KOPT-K1 (cell line): Measurements from ENCODE around the gene CAMSAP3.

ENCODE experiments used
- H3K27ac ChIP-seq: fragments of 200-600 bp; sonication (generic); 2 replicates; pipeline ENCODE4 v1.5.1; 2016; ENCODE audit warnings: antibody characterized with exemption, mild to moderate bottlenecking, low read depth, low read length; ENCODE audit not compliant: poor library complexity, severe bottlenecking
- H3K36me3 ChIP-seq: fragments of 200-600 bp; sonication (generic); 2 replicates; pipeline ENCODE4 v1.5.1; 2017; ENCODE audit warnings: antibody characterized with exemption, mild to moderate bottlenecking, low read length, moderate library complexity; ENCODE audit not compliant: insufficient read depth
- H3K9me3 ChIP-seq: fragments of 200-600 bp; sonication (generic); 2 replicates; pipeline ENCODE4 v1.5.1; 2017; ENCODE audit warnings: antibody characterized with exemption, low read length, mild to moderate bottlenecking; ENCODE audit not compliant: insufficient read depth, poor library complexity, severe bottlenecking

CAMSAP3 gene, protein sequence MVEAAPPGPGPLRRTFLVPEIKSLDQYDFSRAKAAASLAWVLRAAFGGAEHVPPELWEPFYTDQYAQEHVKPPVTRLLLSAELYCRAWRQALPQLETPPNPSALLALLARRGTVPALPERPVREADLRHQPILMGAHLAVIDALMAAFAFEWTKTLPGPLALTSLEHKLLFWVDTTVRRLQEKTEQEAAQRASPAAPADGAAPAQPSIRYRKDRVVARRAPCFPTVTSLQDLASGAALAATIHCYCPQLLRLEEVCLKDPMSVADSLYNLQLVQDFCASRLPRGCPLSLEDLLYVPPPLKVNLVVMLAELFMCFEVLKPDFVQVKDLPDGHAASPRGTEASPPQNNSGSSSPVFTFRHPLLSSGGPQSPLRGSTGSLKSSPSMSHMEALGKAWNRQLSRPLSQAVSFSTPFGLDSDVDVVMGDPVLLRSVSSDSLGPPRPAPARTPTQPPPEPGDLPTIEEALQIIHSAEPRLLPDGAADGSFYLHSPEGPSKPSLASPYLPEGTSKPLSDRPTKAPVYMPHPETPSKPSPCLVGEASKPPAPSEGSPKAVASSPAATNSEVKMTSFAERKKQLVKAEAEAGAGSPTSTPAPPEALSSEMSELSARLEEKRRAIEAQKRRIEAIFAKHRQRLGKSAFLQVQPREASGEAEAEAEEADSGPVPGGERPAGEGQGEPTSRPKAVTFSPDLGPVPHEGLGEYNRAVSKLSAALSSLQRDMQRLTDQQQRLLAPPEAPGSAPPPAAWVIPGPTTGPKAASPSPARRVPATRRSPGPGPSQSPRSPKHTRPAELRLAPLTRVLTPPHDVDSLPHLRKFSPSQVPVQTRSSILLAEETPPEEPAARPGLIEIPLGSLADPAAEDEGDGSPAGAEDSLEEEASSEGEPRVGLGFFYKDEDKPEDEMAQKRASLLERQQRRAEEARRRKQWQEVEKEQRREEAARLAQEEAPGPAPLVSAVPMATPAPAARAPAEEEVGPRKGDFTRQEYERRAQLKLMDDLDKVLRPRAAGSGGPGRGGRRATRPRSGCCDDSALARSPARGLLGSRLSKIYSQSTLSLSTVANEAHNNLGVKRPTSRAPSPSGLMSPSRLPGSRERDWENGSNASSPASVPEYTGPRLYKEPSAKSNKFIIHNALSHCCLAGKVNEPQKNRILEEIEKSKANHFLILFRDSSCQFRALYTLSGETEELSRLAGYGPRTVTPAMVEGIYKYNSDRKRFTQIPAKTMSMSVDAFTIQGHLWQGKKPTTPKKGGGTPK

DNA sequence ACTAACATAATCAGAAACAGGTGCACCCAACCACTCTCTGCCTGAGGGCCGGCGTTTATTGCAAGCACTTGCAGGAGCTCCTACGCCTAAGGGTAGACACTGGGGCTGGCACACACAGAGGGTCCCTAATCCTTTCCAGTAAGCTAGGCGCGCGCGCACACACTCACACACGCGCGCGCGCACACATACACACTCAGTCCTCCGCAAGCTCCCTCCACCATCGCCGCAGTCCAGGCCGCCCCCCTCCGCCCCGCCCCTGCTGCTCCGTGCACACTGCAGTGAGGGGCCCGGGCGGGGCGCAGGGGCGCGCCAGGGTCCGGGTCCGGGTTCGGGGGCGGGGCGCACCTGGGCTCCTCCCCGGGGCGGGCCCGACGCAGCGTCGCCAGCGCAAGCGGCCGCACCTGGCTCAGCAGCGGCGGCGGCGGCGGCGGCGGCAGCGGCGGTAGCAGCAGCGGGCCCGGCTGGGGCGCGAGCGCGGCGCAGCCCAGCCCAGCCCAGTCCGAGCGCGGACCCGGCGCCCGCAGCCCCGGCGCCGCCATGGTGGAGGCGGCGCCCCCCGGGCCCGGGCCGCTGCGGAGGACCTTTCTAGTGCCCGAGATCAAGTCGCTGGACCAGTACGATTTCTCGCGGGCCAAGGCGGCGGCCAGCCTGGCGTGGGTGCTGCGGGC lies at the start of gene CAMSAP3:
Gene CAMSAP3, plus strand, starts transcription at position 398 of the 668 bp plus-strand sequence. Its CDS starts 140 bp downstream, at position 538.
- Histone ChIP-seq H3K27ac (no peak within 1 kb of the TSS), H3K36me3 (no peaks in the 10 kb centered on the region), H3K9me3 (no peaks in the 10 kb centered on the region)

DNA sequence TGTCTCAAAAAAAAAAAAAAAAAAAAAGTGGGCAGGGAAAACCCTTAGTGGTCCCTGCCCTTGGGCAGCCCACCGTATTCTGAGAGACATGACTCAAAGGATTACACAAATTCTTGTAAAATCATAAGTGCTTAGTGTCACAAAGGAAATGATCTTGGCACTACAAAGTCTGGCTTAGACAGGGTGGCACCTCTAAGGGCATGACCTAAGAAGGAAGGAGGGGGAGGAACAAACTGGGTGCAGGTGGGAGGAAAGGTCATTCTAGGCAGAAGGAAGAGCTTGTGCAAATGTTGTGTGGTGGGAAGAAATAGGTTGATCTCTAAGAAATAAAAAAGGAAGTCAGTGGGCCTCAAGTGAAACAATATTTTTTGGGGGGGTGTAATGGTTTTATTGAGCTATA lies 49.8 kb upstream of the CAMSAP3 start:
- H3K9me3 ChIP-seq: no peaks in the 10 kb centered on the region
- H3K36me3 ChIP-seq: peaks cover 26% of the 10 kb centered on the region
- H3K27ac ChIP-seq: no peak overlapping the region

DNA sequence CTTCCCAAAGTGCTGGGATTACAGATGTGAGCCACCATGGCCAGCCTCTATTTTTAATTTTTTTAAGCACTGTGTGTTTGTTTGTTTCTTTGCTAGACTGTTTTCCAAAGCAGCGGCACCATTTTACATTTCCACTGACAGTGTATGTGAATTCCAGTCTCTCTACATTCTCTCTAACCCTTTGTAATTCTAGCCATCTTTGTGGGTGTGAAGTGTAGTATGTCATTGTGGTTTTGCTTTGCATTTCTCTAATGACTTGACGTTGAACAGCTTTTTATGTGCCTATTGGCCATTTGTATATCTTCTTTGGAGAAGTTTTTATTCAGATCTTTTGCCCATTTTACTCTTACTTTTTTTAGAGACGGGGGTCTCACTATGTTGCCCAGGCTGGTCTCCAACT lies 48.5 kb upstream of the CAMSAP3 start:
- H3K9me3 ChIP-seq: no peaks in the 10 kb centered on the region
- no peak overlapping the region for H3K27ac ChIP-seq
- peaks cover 15% of the 10 kb centered on the region for H3K36me3 ChIP-seq

- Histone ChIP-seq H3K9me3 (no peaks in the 10 kb centered on the region), H3K27ac (no peak overlapping the region), H3K36me3 (no peaks in the 10 kb centered on the region; the same call in 1 of the 2 replicates)
Observed at GRCh38 chr19:7549429-7550148, 46.1 kb upstream of the CAMSAP3 start.

DNA sequence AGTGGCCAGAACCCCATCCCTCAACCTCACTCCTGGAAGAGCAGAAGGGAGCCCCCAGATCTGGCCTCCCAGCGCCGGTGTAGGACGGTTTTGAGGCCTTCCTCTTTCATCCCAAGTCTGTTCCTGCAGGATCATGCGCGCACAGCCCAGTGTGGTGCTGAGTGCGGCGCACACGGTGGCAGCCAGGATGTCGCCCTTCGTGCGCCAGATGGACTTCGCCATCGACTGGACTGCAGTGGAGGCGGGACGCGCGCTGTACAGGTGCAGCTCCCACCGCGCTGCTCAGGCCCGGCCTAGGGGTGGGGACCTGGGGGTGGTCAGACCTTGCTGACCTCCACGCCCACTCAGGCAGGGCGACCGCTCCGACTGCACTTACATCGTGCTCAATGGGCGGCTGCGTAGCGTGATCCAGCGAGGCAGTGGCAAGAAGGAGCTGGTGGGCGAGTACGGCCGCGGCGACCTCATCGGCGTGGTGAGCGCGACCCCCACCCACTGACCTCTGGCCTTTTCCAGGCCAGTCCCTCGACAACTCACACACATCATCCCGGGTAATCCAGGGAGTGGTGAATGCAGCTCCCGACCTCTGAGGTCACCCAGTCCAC lies 45.4 kb upstream of the CAMSAP3 start:
- Histone ChIP-seq H3K27ac (no peak overlapping the region), H3K9me3 (no peaks in the 10 kb centered on the region), H3K36me3 (no peaks in the 10 kb centered on the region; the same call in 1 of the 2 replicates)

- Histone ChIP-seq H3K9me3 (no peaks in the 10 kb centered on the region), H3K36me3 (peaks cover 7% of the 10 kb centered on the region; the same call in 1 of the 2 replicates), H3K27ac (no peak overlapping the region)
Observed at GRCh38 chr19:7550987-7551761, 44.5 kb upstream of the CAMSAP3 start.

DNA sequence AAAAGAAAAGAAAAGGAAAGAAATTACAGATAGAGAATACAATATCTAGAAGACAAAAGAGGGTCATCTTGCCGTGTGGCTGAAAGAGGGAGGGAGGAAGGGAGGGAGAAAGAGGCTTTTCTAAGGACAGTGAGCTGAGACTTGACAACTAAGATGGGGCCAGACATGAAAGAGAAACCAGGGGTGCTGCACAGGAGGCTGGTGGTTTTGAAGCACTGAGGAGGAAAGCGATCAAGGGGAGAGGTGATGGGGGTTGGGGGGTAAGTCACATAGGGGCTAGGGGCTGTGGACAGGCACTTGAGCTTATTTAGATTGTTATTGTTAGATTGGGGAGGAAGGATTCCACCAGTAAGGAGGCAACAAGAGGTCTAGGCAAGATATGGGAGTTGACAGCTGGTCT lies 42.9 kb upstream of the CAMSAP3 start:
- no peak overlapping the region for H3K27ac ChIP-seq
- no peaks in the 10 kb centered on the region for H3K9me3 ChIP-seq
- peaks cover 23% of the 10 kb centered on the region for H3K36me3 ChIP-seq

GRCh38 chr19:7554565-7554964 lies 41.1 kb upstream of the CAMSAP3 start:
- Histone ChIP-seq H3K36me3 (peaks cover 38% of the 10 kb centered on the region), H3K9me3 (no peaks in the 10 kb centered on the region), H3K27ac (no peak overlapping the region)

GRCh38 chr19:7554990-7555864 lies 40.4 kb upstream of the CAMSAP3 start:
- Histone ChIP-seq H3K27ac (no peak overlapping the region), H3K36me3 (peaks cover 38% of the 10 kb centered on the region), H3K9me3 (no peaks in the 10 kb centered on the region)

DNA sequence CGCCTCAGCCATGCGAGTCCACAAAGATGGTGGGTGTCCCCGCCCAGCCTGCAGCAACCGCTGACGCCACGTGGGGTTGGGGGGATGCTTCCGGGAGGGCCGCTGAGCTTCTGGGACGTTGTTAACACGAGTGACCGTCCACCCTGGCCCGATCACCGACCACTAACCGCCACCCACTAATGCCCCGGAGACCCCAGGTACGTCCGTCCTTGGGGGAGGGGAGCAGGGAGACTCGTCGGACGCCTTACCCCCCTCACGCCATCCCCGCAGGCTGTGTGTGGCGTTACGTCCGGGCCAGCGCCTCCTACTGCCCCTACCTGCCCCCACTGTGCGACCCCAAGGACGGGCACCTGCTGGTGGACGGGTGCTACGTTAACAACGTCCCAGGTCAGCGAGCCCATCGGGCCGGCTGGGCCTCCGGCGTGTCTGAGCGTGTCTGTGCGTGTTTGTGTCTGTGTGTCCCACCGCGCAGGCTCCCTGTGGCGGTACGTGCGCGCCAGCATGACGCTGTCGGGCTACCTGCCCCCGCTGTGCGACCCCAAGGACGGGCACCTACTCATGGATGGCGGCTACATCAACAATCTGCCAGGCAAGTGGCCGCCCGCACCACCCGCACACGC lies 38.9 kb upstream of the CAMSAP3 start:
- H3K36me3 ChIP-seq: peaks cover 38% of the 10 kb centered on the region
- no peaks in the 10 kb centered on the region for H3K9me3 ChIP-seq
- no peak overlapping the region for H3K27ac ChIP-seq

DNA sequence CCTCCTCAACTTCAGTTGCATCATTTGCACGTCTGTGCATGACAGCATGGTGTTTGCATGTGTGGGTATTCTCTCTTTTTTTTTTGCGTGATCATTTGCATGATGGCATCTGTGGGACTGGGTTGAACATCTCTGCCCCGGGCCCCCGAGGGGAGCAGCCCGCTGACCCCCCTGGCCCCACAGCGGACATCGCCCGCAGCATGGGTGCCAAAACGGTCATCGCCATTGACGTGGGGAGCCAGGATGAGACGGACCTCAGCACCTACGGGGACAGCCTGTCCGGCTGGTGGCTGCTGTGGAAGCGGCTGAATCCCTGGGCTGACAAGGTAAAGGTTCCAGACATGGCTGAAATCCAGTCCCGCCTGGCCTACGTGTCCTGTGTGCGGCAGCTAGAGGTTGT lies 37.0 kb upstream of the CAMSAP3 start:
- no peaks in the 10 kb centered on the region for H3K9me3 ChIP-seq
- no peak overlapping the region for H3K27ac ChIP-seq
- H3K36me3 ChIP-seq: peaks cover 38% of the 10 kb centered on the region

- H3K27ac ChIP-seq: no peak overlapping the region
- peaks cover 38% of the 10 kb centered on the region for H3K36me3 ChIP-seq
- H3K9me3 ChIP-seq: no peaks in the 10 kb centered on the region
Observed at GRCh38 chr19:7559102-7559501, 36.6 kb upstream of the CAMSAP3 start.
